ENCODE measurements around the gene HLA-DRB5.
"Not testable (repeated sequence)": the region's sequence is repeated elsewhere in the genome, so short reads cannot be mapped to it uniquely, and the experiment has no call there.

Gene HLA-DRB5

DNA sequence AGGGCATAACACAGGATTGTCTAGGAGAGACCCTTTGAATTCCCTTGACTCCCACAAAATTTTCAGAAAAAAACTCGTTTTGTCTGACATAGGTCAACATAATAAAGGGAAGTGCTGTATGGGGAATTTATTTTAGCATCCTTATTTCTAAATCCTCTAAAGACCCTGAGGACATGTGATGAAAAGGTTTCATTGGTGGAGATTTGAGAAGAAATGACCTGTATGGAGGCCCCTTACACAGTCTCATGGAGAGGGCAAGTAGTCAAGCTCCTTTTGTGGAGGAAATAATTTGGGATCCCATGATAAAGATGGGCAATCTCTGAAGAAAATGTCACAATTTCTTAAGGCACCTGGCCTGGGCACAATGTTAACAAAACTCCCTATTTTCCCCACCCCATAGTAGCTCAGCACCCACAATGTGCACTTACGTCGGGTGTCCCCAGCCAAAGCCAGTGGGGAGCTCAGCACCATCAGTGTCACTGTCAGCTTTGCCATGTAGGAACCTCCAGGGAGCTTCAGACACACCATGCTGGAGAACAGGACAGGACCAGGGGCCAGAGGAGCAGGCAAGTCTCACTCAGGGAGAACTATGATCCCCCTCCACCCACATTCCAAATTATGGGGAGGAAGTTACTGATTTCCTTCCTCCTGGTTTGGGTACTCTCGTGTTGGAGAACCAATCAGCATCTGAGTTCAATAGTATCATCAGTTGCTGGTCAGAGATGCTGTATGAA, at the start of gene HLA-DRB5:
Gene HLA-DRB5, minus strand, starts transcription at position 591 of the 734 bp plus-strand sequence. Its CDS starts 63 bp downstream, at position 528.
- no peak for DNase-seq

DNA sequence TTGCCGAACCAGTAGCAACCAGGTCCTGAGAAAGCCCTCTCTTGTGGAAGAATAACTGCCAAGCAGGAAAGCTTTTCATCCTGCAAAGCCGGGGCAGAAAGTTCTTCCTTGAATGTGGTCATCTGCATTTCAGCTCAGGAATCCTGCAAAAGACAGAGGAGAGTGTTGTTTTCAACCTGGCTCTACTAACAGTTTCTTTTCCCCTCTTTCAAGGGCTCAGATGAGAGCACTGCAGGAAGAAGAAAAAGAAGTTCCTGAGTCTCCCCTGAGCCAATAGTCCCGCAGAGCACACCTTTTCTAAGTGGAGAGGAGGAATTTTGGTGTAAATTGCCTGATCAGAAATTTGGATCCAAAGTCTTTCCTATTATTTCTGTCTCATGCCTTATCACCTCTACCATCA, 48.9 kb upstream of the HLA-DRB5 start:
- DNase-seq = no peak

- not testable (repeated sequence) for DNase-seq
These were observed 47.4 kb upstream of the HLA-DRB5 start for GRCh38 chr6:32577493-32577892.

GRCh38 chr6:32576250-32576649, 46.2 kb upstream of the HLA-DRB5 start:
- no peak for DNase-seq

GRCh38 chr6:32570363-32570905, 40.3 kb upstream of the HLA-DRB5 start:
- no peak for DNase-seq

- DNase-seq = no peak
These were observed 38.5 kb upstream of the HLA-DRB5 start for GRCh38 chr6:32568561-32568960.

- no peak for DNase-seq
These were observed 36.9 kb upstream of the HLA-DRB5 start for GRCh38 chr6:32566957-32567356.

GRCh38 chr6:32565511-32565910, 35.4 kb upstream of the HLA-DRB5 start:
- no peak for DNase-seq

- no peak for DNase-seq
These were observed 32.9 kb upstream of the HLA-DRB5 start for GRCh38 chr6:32562940-32563339.

- no peak for DNase-seq
These were observed 29.7 kb upstream of the HLA-DRB5 start for GRCh38 chr6:32559747-32560146.

GRCh38 chr6:32558426-32559057, 28.5 kb upstream of the HLA-DRB5 start:
- DNase-seq = no peak

- DNase-seq = no peak
These were observed 24.3 kb upstream of the HLA-DRB5 start for GRCh38 chr6:32554116-32554965.

GRCh38 chr6:32553037-32553742, 23.1 kb upstream of the HLA-DRB5 start:
- no peak for DNase-seq

DNA sequence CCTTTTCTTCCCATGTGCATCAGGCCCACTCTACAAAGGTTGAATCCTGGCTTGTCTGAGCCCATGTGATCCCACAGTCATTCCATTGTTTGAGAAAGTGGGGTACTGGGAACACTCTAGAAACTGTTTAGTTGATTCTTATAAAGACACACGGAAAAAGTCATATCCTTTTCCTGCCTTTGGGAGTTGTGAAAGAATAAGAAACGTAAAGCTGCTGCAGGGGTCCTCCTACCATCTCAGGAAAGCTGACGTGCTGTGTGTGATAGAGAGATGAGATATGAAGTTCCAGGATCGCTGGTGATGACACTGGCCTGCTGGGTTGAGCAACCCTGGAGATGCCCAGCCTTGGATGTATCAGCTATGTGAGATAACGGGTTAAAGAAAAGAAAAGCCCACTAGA, 21.3 kb upstream of the HLA-DRB5 start:
- no peak for DNase-seq

GRCh38 chr6:32539839-32540238, 9.8 kb upstream of the HLA-DRB5 start:
- DNase-seq = no peak

DNA sequence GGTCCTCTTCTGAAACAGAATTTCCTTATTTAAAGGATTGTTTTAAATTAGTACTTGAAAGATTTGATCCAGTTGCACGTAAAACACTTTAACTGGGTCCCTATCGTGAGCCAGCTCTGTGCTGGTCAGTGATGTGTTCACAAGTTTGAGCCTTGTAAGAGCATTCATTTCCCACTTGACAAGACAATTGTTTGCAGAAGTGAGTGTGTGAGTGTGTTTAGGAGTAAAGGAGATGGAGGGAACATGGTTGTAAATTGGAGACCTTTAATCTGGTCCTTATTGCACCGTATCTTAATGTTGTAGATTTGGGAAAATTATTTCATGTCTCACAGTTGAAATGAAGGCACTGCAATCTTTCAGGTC, 325 bp upstream of the HLA-DRB5 start:
- not testable (repeated sequence) for DNase-seq

GRCh38 chr6:32522302-32523047, 7.6 kb downstream of the HLA-DRB5 start:
- DNase-seq = no peak

DNA sequence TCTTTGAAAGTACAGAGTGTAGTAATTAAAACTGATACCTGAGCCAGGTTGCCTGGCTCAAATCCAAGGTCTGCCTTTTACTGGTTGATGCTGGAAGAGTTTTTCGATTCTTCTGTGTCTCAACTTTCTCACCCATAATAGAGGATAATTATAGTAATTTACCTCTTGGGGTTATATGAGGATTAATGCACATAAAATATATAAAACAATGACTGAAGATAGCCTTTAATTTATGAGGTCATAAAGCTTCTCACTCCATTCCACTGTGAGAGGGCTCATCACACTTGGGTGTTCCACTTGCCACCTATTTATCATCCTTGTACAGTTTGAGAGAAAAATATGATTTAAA, 10.2 kb downstream of the HLA-DRB5 start:
- DNase-seq = no peak

DNA sequence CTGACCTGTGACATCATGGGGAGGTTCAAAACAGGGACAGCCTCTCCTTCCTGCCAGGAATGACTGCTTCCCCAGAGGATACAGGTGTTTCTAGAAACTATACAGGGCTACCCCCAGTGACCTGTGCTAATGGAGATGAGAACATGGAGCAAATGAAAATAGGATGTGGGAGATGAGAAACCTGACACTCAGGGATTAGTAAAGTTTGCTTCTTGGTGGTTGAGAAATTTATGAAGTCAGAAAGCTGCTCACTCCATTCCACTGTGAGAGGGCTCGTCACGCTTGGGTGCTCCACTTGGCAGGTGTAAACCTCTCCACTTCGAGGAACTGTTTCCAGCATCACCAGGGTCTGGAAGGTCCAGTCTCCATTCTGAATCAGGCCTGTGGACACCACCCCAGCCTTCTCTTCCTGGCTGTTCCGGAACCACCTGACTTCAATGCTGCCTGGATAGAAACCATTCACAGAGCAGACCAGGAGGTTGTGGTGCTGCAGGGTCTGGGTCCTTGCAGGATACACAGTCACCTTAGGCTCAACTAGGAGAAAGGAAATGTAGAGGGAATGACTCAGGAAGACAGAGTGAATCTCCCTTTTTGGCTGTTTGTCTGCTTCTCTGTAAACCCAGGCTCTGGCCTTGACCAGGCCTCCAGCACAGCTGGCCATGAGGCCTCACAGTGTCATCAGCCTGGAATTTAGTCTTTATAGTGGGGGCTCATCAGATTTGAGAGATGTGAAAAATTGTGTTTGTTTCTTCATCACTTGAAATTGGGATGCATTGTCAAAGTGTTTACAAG, 10.8 kb downstream of the HLA-DRB5 start:
- DNase-seq = no peak

DNA sequence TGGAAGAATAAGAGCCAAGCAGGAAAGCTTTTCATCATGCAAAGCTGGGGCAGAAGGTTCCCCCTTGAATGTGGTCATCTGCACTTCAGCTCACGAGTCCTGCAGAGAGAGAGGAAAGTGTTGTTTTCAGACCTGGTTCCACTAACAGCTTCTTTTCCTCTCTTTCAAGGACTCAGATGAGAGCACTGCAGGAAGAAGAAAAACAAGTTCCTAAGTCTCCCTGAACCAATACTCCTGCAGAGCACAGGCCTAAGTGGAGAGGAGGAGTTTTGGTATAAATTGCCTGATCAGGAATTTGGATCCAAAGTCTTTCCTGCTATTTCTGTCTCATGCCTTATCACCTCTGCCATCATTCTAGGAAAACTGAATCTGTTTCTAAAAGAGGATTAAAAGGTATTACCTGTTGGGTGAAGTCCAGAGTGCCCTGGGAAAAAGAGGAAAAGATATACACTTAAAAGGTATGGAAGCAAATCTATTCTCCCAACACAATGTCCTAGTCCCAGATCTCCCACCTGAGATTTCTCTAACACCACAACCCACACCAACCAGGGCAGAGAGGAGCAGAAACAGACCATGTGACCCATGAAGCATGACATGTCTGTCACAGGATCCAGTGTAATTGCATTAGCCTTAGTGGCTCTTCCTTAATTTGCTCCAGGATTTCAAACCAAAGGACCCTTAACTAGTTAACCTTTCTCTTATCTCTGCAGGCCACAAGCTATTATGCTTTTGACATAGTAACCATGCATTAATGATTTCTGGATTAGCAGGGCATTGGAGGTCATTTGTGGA, 12.2 kb downstream of the HLA-DRB5 start:
- DNase-seq = no peak

All from NK-92 treated with Interleukin-12 subunit alpha and Interleukin-12 subunit beta, amount 100 ng/mL, for 24 hours (cell line).